GDM1 (cell line): ENCODE results near the gene UNC5B.

ENCODE experiments used
- DNase-seq: peaks from one replicate; lab custom pipeline; 2025; lab: John Stamatoyannopoulos, UW

The UNC5B gene

GRCh38 chr10:71212318-71213126, at the start of gene UNC5B:
TSS of gene UNC5B (plus strand) at chr10:71212570. CDS start at chr10:71212986, 416 bp downstream.
- DNase-seq, result peak; percentile 86

- DNase-seq, result no peak
Measured at GRCh38 chr10:71173466-71173865, 38.9 kb upstream of the UNC5B start.

GRCh38 chr10:71176661-71177060, 35.7 kb upstream of the UNC5B start:
- no peak for DNase-seq

GRCh38 chr10:71177651-71178199, 34.6 kb upstream of the UNC5B start:
- no peak for DNase-seq

GRCh38 chr10:71178880-71179279, 33.5 kb upstream of the UNC5B start:
- no peak for DNase-seq

GRCh38 chr10:71179382-71179781, 33.0 kb upstream of the UNC5B start:
- no peak for DNase-seq

GRCh38 chr10:71184421-71184820, 27.9 kb upstream of the UNC5B start:
- DNase-seq, result no peak

- no peak for DNase-seq
Measured at GRCh38 chr10:71185209-71185608, 27.2 kb upstream of the UNC5B start.

- DNase-seq, result no peak
Measured at GRCh38 chr10:71187197-71187596, 25.2 kb upstream of the UNC5B start.

GRCh38 chr10:71187600-71187999, 24.8 kb upstream of the UNC5B start:
- DNase-seq, result no peak

GRCh38 chr10:71188201-71188600, 24.2 kb upstream of the UNC5B start:
- no peak for DNase-seq

GRCh38 chr10:71191019-71191418, 21.4 kb upstream of the UNC5B start:
- no peak for DNase-seq

GRCh38 chr10:71191551-71192076, 20.8 kb upstream of the UNC5B start:
- DNase-seq, result no peak

GRCh38 chr10:71193516-71193915, 18.9 kb upstream of the UNC5B start:
- no peak for DNase-seq

GRCh38 chr10:71197955-71198354, 14.4 kb upstream of the UNC5B start:
- DNase-seq, result no peak

- DNase-seq, result no peak
Measured at GRCh38 chr10:71201849-71202248, 10.5 kb upstream of the UNC5B start.

- no peak for DNase-seq
Measured at GRCh38 chr10:71202314-71202713, 10.1 kb upstream of the UNC5B start.

GRCh38 chr10:71203124-71203523, 9.2 kb upstream of the UNC5B start:
- no peak for DNase-seq

- DNase-seq, result no peak
Measured at GRCh38 chr10:71203716-71204115, 8.7 kb upstream of the UNC5B start.

GRCh38 chr10:71204746-71205145, 7.6 kb upstream of the UNC5B start:
- DNase-seq, result no peak

GRCh38 chr10:71205468-71205867, 6.9 kb upstream of the UNC5B start:
- DNase-seq, result no peak

GRCh38 chr10:71206911-71207310, 5.5 kb upstream of the UNC5B start:
- no peak for DNase-seq

- no peak for DNase-seq
Measured at GRCh38 chr10:71207578-71207977, 4.8 kb upstream of the UNC5B start.

- DNase-seq, result no peak
Measured at GRCh38 chr10:71209352-71209715, 3.0 kb upstream of the UNC5B start.
